Caco-2 (cell line): Measurements from ENCODE around the gene NODAL. TPM values are rescaled to one million over a fixed set of nuclear protein-coding genes. Genes with fewer than 3 reads are reported as not detected.
A peak's percentile ranks its signal among the peaks of the same experiment; 100 is the strongest.

ENCODE experiments used
- BruUV-seq: library from RNA; stranded (reverse); fragments of 400-500 nt; replicated peaks from 2 replicates; lab custom pipeline; 2021; lab: Mats Ljungman, UMichigan
- CTCF ChIA-PET: fragments of 300-600 bp; sonication (Branson Sonifier 250); formaldehyde crosslinking; loops from one replicate; lab custom pipeline; 2022; ENCODE audit warnings: antibody characterized with exemption; lab: Charles Lee
- POLR2A ChIA-PET: fragments of 300-600 bp; sonication (Branson Sonifier 250); formaldehyde crosslinking; loops from one replicate; lab custom pipeline; 2022; ENCODE audit warnings: antibody characterized with exemption; lab: Charles Lee
- DNase-seq, 2 experiments: peaks; one replicate each; pipeline versions ENCODE4 v3.0.0 to v3.0.0-alpha.2; 2020 to 2022
- H3K27me3 ChIP-seq: replicated peaks from 2 replicates; pipeline ENCODE4 v1.6.0; 2011; ENCODE audit warnings: low read length; ENCODE audit not compliant: control insufficient read depth, insufficient read depth
- H3K36me3 ChIP-seq: 2 replicates; pipeline ENCODE4 v1.5.1; 2011; ENCODE audit warnings: low read length; ENCODE audit not compliant: control insufficient read depth, insufficient read depth
- H3K4me1 ChIP-seq: fragments of 250-450 bp; sonication (Bioruptor Pico); 2 replicates; pipeline ENCODE4 v1.5.1; 2020; ENCODE audit warnings: mild to moderate bottlenecking
- H3K4me3 ChIP-seq: 2 replicates; pipeline ENCODE4 v1.5.1; 2011; ENCODE audit warnings: low read depth, mild to moderate bottlenecking, control low read depth, low read length
- H3K9me3 ChIP-seq: fragments of 250-450 bp; sonication (Bioruptor Pico); 2 replicates; pipeline ENCODE4 v1.5.1; 2020; ENCODE audit warnings: mild to moderate bottlenecking, moderate library complexity
- H3K27ac Mint-ChIP-seq: one replicate; pipeline ENCODE4 v1.8.0; 2022; ENCODE audit warnings: mixed read lengths; ENCODE audit not compliant: unreplicated experiment
- H3K27me3 Mint-ChIP-seq: one replicate; pipeline ENCODE4 v1.8.0; 2022; ENCODE audit warnings: mixed read lengths; ENCODE audit not compliant: insufficient read depth, unreplicated experiment
- H3K36me3 Mint-ChIP-seq: one replicate; pipeline ENCODE4 v1.8.0; 2022; ENCODE audit warnings: mild to moderate bottlenecking, mixed read lengths; ENCODE audit not compliant: insufficient read depth, unreplicated experiment
- H3K4me1 Mint-ChIP-seq: one replicate; pipeline ENCODE4 v1.8.0; 2022; ENCODE audit warnings: low read depth, mixed read lengths; ENCODE audit not compliant: unreplicated experiment
- H3K4me3 Mint-ChIP-seq: one replicate; pipeline ENCODE4 v1.8.0; 2022; ENCODE audit warnings: mild to moderate bottlenecking, moderate library complexity, mixed read lengths; ENCODE audit not compliant: unreplicated experiment
- H3K9me3 Mint-ChIP-seq: one replicate; pipeline ENCODE4 v1.8.0; 2022; ENCODE audit warnings: mixed read lengths; ENCODE audit not compliant: unreplicated experiment
- CTCF ChIP-seq, 2 experiments: fragments of 200-600 bp in 1 of 2; IDR thresholded peaks; 1 replicate in 1 of 2; 2 replicates in 1 of 2; pipeline versions ENCODE4 v1.5.1 to v1.8.0; 2011 to 2022; ENCODE audit warnings: antibody characterized with exemption in 1 of 2, control low read depth in 1 of 2, inconsistent platforms in 1 of 2, low read depth in 1 of 2, low read length in 1 of 2, mild to moderate bottlenecking in 1 of 2, moderate library complexity in 1 of 2; ENCODE audit not compliant: insufficient read depth in 1 of 2, severe bottlenecking in 1 of 2, unreplicated experiment in 1 of 2
- intact Hi-C: fragments of 100-400 bp; cut with micrococcal nuclease; formaldehyde crosslinking; loops from one replicate; pipeline ENCODE4 v1.10.0; 2022; ENCODE audit not compliant: unreplicated experiment
- total RNA-seq: library from RNA; stranded (reverse); gene quantifications from 2 replicates; pipeline ENCODE4 v1.2.3, GENCODE V29; 2022

The NODAL gene
- total RNA-seq, 1 experiment from 2014 or later: 0.59 TPM

GRCh38 chr10:70476249-70477035 is 35.0 kb upstream of the NODAL start:
- H3K4me3 Mint-ChIP-seq: peak overlapping the region; percentile 87
- Histone ChIP-seq H3K27me3 (no peaks in the 10 kb centered on the region), H3K4me1 (peaks cover 16% of the 10 kb centered on the region), H3K36me3 (no peaks in the 10 kb centered on the region), H3K9me3 (no peaks in the 10 kb centered on the region), H3K4me3 (no peak overlapping the region)
- H3K36me3 Mint-ChIP-seq: no peaks in the 10 kb centered on the region
- peaks cover 9% of the 10 kb centered on the region for H3K4me1 Mint-ChIP-seq
- H3K27me3 Mint-ChIP-seq: no peaks in the 10 kb centered on the region
- CTCF ChIA-PET: interaction anchor here (0.6 to 3.5 kb wide), 4 partner anchors 15 to 330 kb away, joined by 3 to 14 read pairs (median 4); partner anchors contain the start of gene TYSND1
- intact Hi-C loops: loop anchor here (1.0 kb wide), 1 partner anchor 11 kb away; no protein-coding TSS in a partner anchor
- POLR2A ChIA-PET: no interaction called here
- DNase-seq: no peak
- H3K27ac Mint-ChIP-seq: no peak overlapping the region
- BruUV-seq: no TSS peak
- TF ChIP-seq CTCF (IDR thresholded peaks at IDR 0.05; ENCODE audit: insufficient read depth in 1 of 2, low read depth in 1 of 2, low read length in 1 of 2, severe bottlenecking in 1 of 2, unreplicated experiment in 1 of 2): no peak
- no peaks in the 10 kb centered on the region for H3K9me3 Mint-ChIP-seq

GRCh38 chr10:70475661-70476060 is 34.2 kb upstream of the NODAL start:
- no peaks in the 10 kb centered on the region for H3K27me3 ChIP-seq
- ChIA-PET POLR2A (no interaction called here), CTCF (interaction anchor here (0.6 to 0.7 kb wide), 3 partner anchors 21 to 329 kb away, joined by 3 to 4 read pairs (median 3); partner anchors contain the start of gene TYSND1)

GRCh38 chr10:70474780-70475179 is 33.3 kb upstream of the NODAL start:
- Histone ChIP-seq H3K4me3 (no peak overlapping the region), H3K4me1 (peaks cover 16% of the 10 kb centered on the region), H3K36me3 (no peaks in the 10 kb centered on the region), H3K9me3 (no peaks in the 10 kb centered on the region), H3K27me3 (no peaks in the 10 kb centered on the region)
- CTCF ChIA-PET: no interaction called here
- H3K9me3 Mint-ChIP-seq: no peaks in the 10 kb centered on the region
- no peak for DNase-seq
- POLR2A ChIA-PET: no interaction called here
- H3K4me3 Mint-ChIP-seq: no peak overlapping the region
- TF ChIP-seq CTCF (IDR thresholded peaks at IDR 0.05; ENCODE audit: insufficient read depth in 1 of 2, low read depth in 1 of 2, low read length in 1 of 2, severe bottlenecking in 1 of 2, unreplicated experiment in 1 of 2): no peak
- intact Hi-C loops: no loop called here
- H3K27ac Mint-ChIP-seq: no peak overlapping the region
- peaks cover 5% of the 10 kb centered on the region for H3K4me1 Mint-ChIP-seq
- BruUV-seq: no TSS peak
- no peaks in the 10 kb centered on the region for H3K27me3 Mint-ChIP-seq
- no peaks in the 10 kb centered on the region for H3K36me3 Mint-ChIP-seq

More at GRCh38 chr10:70475661-70476060, 34.2 kb upstream of the NODAL start:
- H3K9me3 ChIP-seq: no peaks in the 10 kb centered on the region
- no peak for DNase-seq
- BruUV-seq: no TSS peak
- Mint-ChIP-seq H3K4me1 (peaks cover 9% of the 10 kb centered on the region), H3K4me3 (no peak overlapping the region), H3K27ac (no peak overlapping the region), H3K9me3 (no peaks in the 10 kb centered on the region), H3K27me3 (no peaks in the 10 kb centered on the region), H3K36me3 (no peaks in the 10 kb centered on the region)
- intact Hi-C loops: no loop called here
- H3K4me3 ChIP-seq: no peak overlapping the region
- peaks cover 16% of the 10 kb centered on the region for H3K4me1 ChIP-seq
- no peak for TF ChIP-seq CTCF (IDR thresholded peaks at IDR 0.05; ENCODE audit: insufficient read depth in 1 of 2, low read depth in 1 of 2, low read length in 1 of 2, severe bottlenecking in 1 of 2, unreplicated experiment in 1 of 2)
- H3K36me3 ChIP-seq: no peaks in the 10 kb centered on the region
